ENCODE results near the gene DLG1. TPM values are rescaled to one million over a fixed set of nuclear protein-coding genes. Genes with fewer than 3 reads are reported as not detected.
A peak's percentile ranks its signal among the peaks of the same experiment; 100 is the strongest.

DLG1 gene
- total RNA-seq, 1 donor from 2014 or later = 168 TPM

DNA sequence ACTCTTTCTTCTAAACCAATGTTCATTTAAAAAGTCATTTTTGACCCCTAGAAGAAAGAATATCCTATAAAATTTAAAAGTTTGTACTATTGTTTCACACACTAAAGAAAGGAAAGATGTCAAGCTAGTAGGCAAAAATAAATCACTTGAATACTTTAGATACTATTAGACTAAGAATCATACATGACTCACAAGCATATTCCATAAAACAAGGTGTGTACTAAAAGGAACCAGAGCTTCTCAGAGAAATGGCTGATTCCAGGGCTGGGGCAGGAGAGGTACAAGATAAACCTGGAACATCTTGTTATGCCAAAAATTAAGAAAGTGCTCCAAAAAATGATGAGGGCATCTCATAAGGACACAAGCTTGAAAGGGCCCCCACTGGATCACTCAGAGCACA, 8.7 kb downstream of the DLG1 start:
- Mint-ChIP-seq H3K4me1 (ENCODE audit: unreplicated experiment) (peaks cover 57% of the 10 kb centered on the region), H3K4me3 (ENCODE audit: unreplicated experiment) (no peak overlapping the region), H3K36me3 (ENCODE audit: unreplicated experiment) (peaks cover 68% of the 10 kb centered on the region), H3K9me3 (ENCODE audit: unreplicated experiment) (peaks cover 4% of the 10 kb centered on the region), H3K27me3 (ENCODE audit: unreplicated experiment) (no peaks in the 10 kb centered on the region), H3K27ac (ENCODE audit: unreplicated experiment) (peak overlapping the region; percentile 61)
- TF ChIP-seq, protein P1, sequence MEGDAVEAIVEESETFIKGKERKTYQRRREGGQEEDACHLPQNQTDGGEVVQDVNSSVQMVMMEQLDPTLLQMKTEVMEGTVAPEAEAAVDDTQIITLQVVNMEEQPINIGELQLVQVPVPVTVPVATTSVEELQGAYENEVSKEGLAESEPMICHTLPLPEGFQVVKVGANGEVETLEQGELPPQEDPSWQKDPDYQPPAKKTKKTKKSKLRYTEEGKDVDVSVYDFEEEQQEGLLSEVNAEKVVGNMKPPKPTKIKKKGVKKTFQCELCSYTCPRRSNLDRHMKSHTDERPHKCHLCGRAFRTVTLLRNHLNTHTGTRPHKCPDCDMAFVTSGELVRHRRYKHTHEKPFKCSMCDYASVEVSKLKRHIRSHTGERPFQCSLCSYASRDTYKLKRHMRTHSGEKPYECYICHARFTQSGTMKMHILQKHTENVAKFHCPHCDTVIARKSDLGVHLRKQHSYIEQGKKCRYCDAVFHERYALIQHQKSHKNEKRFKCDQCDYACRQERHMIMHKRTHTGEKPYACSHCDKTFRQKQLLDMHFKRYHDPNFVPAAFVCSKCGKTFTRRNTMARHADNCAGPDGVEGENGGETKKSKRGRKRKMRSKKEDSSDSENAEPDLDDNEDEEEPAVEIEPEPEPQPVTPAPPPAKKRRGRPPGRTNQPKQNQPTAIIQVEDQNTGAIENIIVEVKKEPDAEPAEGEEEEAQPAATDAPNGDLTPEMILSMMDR (IDR thresholded peaks at IDR 0.05) = no peak
- no peak for DNase-seq (ENCODE audit: extremely low spot score, unreplicated experiment)

DNA sequence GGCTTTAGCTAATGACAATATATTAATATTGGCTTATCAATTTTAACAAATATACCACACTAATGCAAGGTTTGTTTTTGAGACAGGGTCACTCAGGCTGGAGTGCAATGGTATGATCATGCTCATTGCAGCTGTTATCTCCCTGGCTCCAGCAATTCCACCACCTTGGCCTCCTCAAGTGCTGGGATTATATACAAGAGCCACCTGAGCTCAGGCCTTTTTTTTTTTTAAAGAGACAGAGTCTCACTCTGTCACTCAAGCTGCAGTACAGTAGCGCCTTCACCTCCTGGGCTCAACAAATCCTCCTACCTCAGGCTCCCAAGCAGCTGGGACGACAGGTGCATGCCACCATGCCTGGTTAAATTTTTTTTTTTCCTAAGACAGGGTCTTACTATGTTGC, 11.7 kb downstream of the DLG1 start:
- peaks cover 29% of the 10 kb centered on the region for H3K4me1 Mint-ChIP-seq (ENCODE audit: unreplicated experiment)
- H3K27me3 Mint-ChIP-seq (ENCODE audit: unreplicated experiment) = no peaks in the 10 kb centered on the region
- peaks cover 61% of the 10 kb centered on the region for H3K36me3 Mint-ChIP-seq (ENCODE audit: unreplicated experiment)
- no peak for DNase-seq (ENCODE audit: extremely low spot score, unreplicated experiment)
- no peak overlapping the region for H3K27ac Mint-ChIP-seq (ENCODE audit: unreplicated experiment)
- H3K9me3 Mint-ChIP-seq (ENCODE audit: unreplicated experiment) = peaks cover 4% of the 10 kb centered on the region
- TF ChIP-seq, protein P1 (IDR thresholded peaks at IDR 0.05) = no peak
- no peak overlapping the region for H3K4me3 Mint-ChIP-seq (ENCODE audit: unreplicated experiment)

DNA sequence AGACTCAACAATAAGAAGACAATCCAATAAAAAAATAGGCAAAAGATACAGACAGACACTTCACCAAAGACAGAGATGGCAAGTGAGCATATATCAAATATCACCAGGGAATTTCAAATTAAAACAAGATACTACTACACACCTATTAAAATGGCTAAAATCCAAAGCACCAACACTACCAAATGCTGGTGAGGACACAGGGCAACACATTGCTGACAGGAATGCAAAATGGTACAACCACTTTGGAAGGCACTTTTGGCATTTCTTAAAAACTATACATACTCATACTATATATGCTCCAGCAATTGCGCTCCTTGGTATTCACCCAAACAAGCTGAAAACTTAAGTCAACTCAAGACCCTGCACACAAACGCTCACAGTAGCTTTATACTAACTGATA, 12.9 kb downstream of the DLG1 start:
- H3K4me3 Mint-ChIP-seq (ENCODE audit: unreplicated experiment) = no peak overlapping the region
- no peak overlapping the region for H3K27ac Mint-ChIP-seq (ENCODE audit: unreplicated experiment)
- H3K9me3 Mint-ChIP-seq (ENCODE audit: unreplicated experiment) = peaks cover 4% of the 10 kb centered on the region
- peaks cover 57% of the 10 kb centered on the region for H3K36me3 Mint-ChIP-seq (ENCODE audit: unreplicated experiment)
- TF ChIP-seq, protein P1 (IDR thresholded peaks at IDR 0.05) = no peak
- no peak for DNase-seq (ENCODE audit: extremely low spot score, unreplicated experiment)
- H3K27me3 Mint-ChIP-seq (ENCODE audit: unreplicated experiment) = no peaks in the 10 kb centered on the region
- H3K4me1 Mint-ChIP-seq (ENCODE audit: unreplicated experiment) = peaks cover 19% of the 10 kb centered on the region

DNA sequence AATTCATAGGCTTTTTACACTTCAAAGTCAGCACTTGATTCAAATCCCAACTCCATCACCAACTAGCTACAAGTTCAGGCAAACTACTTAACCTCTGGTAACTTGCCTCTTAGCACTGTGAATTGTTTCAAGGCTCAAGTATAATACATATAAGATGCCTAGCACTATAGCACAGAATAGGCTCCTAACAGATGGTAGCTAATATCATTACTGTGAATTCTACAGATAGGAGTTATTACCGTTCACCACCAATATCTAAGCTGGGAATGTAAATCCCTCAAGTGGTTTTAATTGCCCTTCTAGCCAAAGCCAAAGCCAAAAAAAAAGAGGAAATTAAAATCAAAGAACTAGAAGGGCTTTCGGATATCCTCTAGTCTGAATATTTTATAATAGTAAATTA, 15.4 kb downstream of the DLG1 start:
- TF ChIP-seq, protein P1 (IDR thresholded peaks at IDR 0.05) = no peak
- Mint-ChIP-seq H3K4me3 (ENCODE audit: unreplicated experiment) (no peak overlapping the region), H3K36me3 (ENCODE audit: unreplicated experiment) (peaks cover 52% of the 10 kb centered on the region), H3K27me3 (ENCODE audit: unreplicated experiment) (no peaks in the 10 kb centered on the region), H3K9me3 (ENCODE audit: unreplicated experiment) (peaks cover 4% of the 10 kb centered on the region), H3K27ac (ENCODE audit: unreplicated experiment) (no peak overlapping the region), H3K4me1 (ENCODE audit: unreplicated experiment) (peaks cover 12% of the 10 kb centered on the region)
- no peak for DNase-seq (ENCODE audit: extremely low spot score, unreplicated experiment)

DNA sequence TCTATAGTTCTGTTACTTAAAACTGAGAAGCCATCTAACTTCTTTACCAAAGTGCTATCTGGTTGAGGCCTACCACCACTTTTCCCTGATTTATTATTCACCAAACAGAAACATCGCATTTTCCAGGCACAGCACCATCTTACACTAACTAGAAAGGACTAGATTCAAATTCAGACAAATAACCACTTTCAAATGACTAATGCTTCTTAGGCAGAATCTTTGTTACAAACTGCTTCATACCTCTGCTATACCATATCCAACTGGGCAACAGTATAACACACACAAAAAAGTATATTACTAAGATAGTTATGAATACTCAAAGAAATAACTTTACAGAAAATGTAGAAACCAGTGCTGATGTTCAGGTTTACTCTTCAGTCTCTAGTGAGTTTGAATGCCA, 16.6 kb downstream of the DLG1 start:
- Mint-ChIP-seq H3K4me1 (ENCODE audit: unreplicated experiment) (peaks cover 12% of the 10 kb centered on the region), H3K4me3 (ENCODE audit: unreplicated experiment) (no peak overlapping the region), H3K27me3 (ENCODE audit: unreplicated experiment) (no peaks in the 10 kb centered on the region), H3K9me3 (ENCODE audit: unreplicated experiment) (peaks cover 4% of the 10 kb centered on the region), H3K36me3 (ENCODE audit: unreplicated experiment) (peaks cover 50% of the 10 kb centered on the region), H3K27ac (ENCODE audit: unreplicated experiment) (no peak overlapping the region)
- DNase-seq (ENCODE audit: extremely low spot score, unreplicated experiment) = no peak
- TF ChIP-seq, protein P1 (IDR thresholded peaks at IDR 0.05) = no peak
